GM10266 (cell line): ENCODE data around the gene RNF213.
"Not testable (repeated sequence)": the region's sequence is repeated elsewhere in the genome, so short reads cannot be mapped to it uniquely, and the experiment has no call there.

Source experiments
- DNase-seq: peaks from one replicate; pipeline ENCODE4 v3.0.0; 2012; ENCODE audit errors: extremely low spot score
- CTCF ChIP-seq: IDR thresholded peaks from 2 replicates; pipeline ENCODE4 v1.5.1; 2012; ENCODE audit warnings: mild to moderate bottlenecking, low read depth; ENCODE audit not compliant: control insufficient read depth, insufficient read depth; ENCODE audit errors: missing control alignments

Gene RNF213

GRCh38 chr17:80237386-80237785 lies 23.3 kb upstream of the RNF213 start:
- TF ChIP-seq CTCF: no peak
- DNase-seq: no peak

GRCh38 chr17:80242505-80242904 lies 18.1 kb upstream of the RNF213 start:
- no peak for DNase-seq
- TF ChIP-seq CTCF: no peak

GRCh38 chr17:80243526-80244433 lies 16.9 kb upstream of the RNF213 start:
- DNase-seq: no peak
- no peak for TF ChIP-seq CTCF

GRCh38 chr17:80244448-80244847 lies 16.2 kb upstream of the RNF213 start:
- DNase-seq: not testable (repeated sequence)

GRCh38 chr17:80244871-80245509 lies 15.7 kb upstream of the RNF213 start:
- no peak for DNase-seq
- no peak for TF ChIP-seq CTCF

- no peak for TF ChIP-seq CTCF
- no peak for DNase-seq
Observed at GRCh38 chr17:80245566-80246265, 14.9 kb upstream of the RNF213 start.

- DNase-seq: no peak
- TF ChIP-seq CTCF: no peak
Observed at GRCh38 chr17:80246266-80246681, 14.4 kb upstream of the RNF213 start.
